Calu3 (cell line): ENCODE data around the gene WDR38. TPM values are rescaled to one million over a fixed set of nuclear protein-coding genes. Genes with fewer than 3 reads are reported as not detected.

Source experiments
- BruUV-seq: library from RNA; stranded (reverse); fragments of 400-500 nt; replicated peaks from 2 replicates; lab custom pipeline; 2021; lab: Mats Ljungman, UMichigan
- CTCF ChIA-PET: fragments of 300-600 bp; sonication (Branson Sonifier 250); formaldehyde crosslinking; loops from one replicate; lab custom pipeline; 2022; ENCODE audit warnings: antibody characterized with exemption; lab: Charles Lee
- DNase-seq: peaks from one replicate; pipeline ENCODE4 v3.0.0; 2022
- H3K27ac Mint-ChIP-seq: one replicate; pipeline ENCODE4 v1.8.0; 2022; ENCODE audit warnings: mixed read lengths; ENCODE audit not compliant: unreplicated experiment
- H3K27me3 Mint-ChIP-seq: one replicate; pipeline ENCODE4 v1.8.0; 2022; ENCODE audit warnings: mixed read lengths; ENCODE audit not compliant: unreplicated experiment
- H3K36me3 Mint-ChIP-seq: one replicate; pipeline ENCODE4 v1.8.0; 2022; ENCODE audit warnings: mild to moderate bottlenecking, moderate library complexity, mixed read lengths; ENCODE audit not compliant: insufficient read depth, unreplicated experiment
- H3K4me1 Mint-ChIP-seq: one replicate; pipeline ENCODE4 v1.8.0; 2022; ENCODE audit warnings: mild to moderate bottlenecking, low read depth, mixed read lengths; ENCODE audit not compliant: unreplicated experiment
- H3K4me3 Mint-ChIP-seq: one replicate; pipeline ENCODE4 v1.8.0; 2022; ENCODE audit warnings: mild to moderate bottlenecking, low read depth, moderate library complexity, mixed read lengths; ENCODE audit not compliant: unreplicated experiment
- H3K9me3 Mint-ChIP-seq: one replicate; pipeline ENCODE4 v1.8.0; 2022; ENCODE audit warnings: low read depth, mixed read lengths; ENCODE audit not compliant: unreplicated experiment
- CTCF ChIP-seq: fragments of 200-600 bp; IDR thresholded peaks from one replicate; pipeline ENCODE4 v1.8.0; 2022; ENCODE audit warnings: antibody characterized with exemption; ENCODE audit not compliant: unreplicated experiment
- intact Hi-C: fragments of 100-400 bp; cut with micrococcal nuclease; formaldehyde crosslinking; loops from one replicate; pipeline ENCODE4 v1.10.0; 2022; ENCODE audit not compliant: unreplicated experiment
- total RNA-seq: library from RNA; stranded (reverse); gene quantifications from 2 replicates; pipeline ENCODE4 v1.2.3, GENCODE V29; 2022

Gene WDR38
- total RNA-seq, 1 experiment from 2014 or later = not detected

DNA sequence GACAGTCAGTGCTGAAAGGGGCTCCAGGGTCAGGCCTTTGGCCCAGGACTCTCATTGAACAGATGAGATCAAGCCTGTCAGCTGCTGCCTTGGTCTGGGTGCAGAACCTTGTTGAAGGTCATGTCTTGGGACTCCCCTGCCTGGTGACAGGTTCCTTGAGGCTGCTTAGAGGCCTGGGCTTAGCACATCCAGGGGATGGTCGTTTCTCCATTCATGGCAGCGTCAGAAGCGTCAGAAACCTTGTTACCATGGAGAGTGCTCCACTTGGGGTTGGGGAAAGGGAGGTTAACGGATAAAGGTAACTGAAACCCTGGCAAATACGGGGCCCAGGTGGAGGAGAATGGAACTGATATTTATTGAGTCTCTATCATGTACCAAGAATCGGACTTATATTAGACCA lies 17.5 kb downstream of the WDR38 start:
- Mint-ChIP-seq H3K9me3 (no peaks in the 10 kb centered on the region), H3K27ac (no peak overlapping the region), H3K4me3 (peak overlapping the region; percentile 90), H3K27me3 (no peaks in the 10 kb centered on the region), H3K4me1 (peaks cover 17% of the 10 kb centered on the region), H3K36me3 (peaks cover 53% of the 10 kb centered on the region)
- CTCF ChIA-PET = no interaction called here
- intact Hi-C loops = loop anchor here (1.0 kb wide), 1 partner anchor 24 kb away; no protein-coding TSS in a partner anchor
- DNase-seq = no peak
- TF ChIP-seq CTCF = no peak
- BruUV-seq = no TSS peak

DNA sequence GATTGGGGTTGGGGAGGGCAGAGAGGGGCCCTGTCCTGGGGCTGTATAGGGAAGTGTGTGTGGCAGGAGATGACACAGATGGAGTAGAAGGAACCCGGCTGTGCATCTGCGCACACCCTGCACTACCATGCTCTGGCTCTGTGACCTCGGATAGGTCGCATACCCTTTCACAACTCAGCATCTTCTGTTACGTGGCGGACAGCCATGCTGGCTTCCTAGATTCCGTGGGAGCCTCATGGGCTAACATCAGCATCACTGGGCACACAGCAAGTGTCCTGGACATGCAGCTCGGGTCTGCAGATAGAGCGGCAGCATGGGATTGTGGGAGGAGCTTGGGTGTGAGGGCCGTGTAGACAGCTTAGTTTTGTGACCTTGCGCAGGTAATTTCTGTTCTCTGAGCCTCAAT lies 17.9 kb downstream of the WDR38 start:
- TF ChIP-seq CTCF = no peak
- Mint-ChIP-seq H3K36me3 (peaks cover 56% of the 10 kb centered on the region), H3K27me3 (no peaks in the 10 kb centered on the region), H3K27ac (no peak overlapping the region), H3K4me1 (peaks cover 17% of the 10 kb centered on the region), H3K9me3 (no peaks in the 10 kb centered on the region), H3K4me3 (peak overlapping the region; percentile 90)
- CTCF ChIA-PET = no interaction called here
- intact Hi-C loops = no loop called here
- DNase-seq = no peak
- no TSS peak for BruUV-seq

DNA sequence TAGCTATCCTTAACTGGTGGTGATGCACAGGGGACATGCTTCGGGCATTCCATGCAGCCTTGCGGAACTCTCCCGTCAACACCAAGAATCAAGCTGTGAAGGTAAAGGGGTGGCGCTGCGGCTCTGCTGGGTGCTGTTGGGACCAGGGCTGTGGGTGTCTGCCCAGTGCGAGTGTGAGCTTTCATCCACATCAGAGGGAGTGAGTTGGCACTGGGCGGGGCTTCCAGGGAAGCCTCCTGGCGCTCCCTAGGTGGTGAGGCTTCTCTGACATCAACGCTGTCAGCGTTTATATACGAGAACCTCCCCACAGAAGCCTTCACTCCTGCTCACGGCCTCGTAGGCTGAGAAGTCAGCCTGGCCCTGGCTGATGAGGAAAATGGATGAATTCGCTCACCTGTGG lies 20.4 kb downstream of the WDR38 start:
- TF ChIP-seq CTCF = no peak
- Mint-ChIP-seq H3K27me3 (no peaks in the 10 kb centered on the region), H3K36me3 (peaks cover 44% of the 10 kb centered on the region), H3K4me1 (peaks cover 17% of the 10 kb centered on the region), H3K4me3 (no peak overlapping the region), H3K9me3 (no peaks in the 10 kb centered on the region), H3K27ac (no peak overlapping the region)
- CTCF ChIA-PET = no interaction called here
- intact Hi-C loops = no loop called here
- no peak for DNase-seq
- no TSS peak for BruUV-seq

DNA sequence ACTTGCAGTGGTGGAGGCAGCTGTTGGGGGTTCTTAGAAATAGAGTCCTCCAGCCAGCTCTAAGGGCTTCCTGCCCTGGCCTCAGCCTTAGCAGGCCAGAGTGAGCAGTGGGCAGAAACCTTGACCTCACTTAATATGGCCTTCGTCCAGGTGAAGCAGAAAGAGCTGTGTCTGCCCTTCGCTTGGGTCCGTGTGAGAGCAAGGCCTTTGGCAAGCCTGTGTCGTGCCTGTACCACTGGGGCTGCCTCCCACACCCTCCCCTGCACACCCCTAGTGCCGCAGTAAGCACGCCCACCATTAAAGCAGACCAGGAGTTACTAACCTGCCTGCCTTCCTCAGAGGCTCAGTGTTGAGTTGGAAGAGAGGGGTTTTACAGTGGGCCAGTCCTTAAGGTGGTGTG lies 22.2 kb downstream of the WDR38 start:
- Mint-ChIP-seq H3K9me3 (no peaks in the 10 kb centered on the region), H3K36me3 (peaks cover 37% of the 10 kb centered on the region), H3K4me1 (peaks cover 16% of the 10 kb centered on the region), H3K27me3 (no peaks in the 10 kb centered on the region), H3K27ac (no peak overlapping the region), H3K4me3 (no peak overlapping the region)
- intact Hi-C loops = no loop called here
- BruUV-seq = no TSS peak
- CTCF ChIA-PET = no interaction called here
- DNase-seq = no peak
- TF ChIP-seq CTCF = no peak
